HEK293T (cell line): Measurements from ENCODE around the gene RASSF3.

Experiments used
- ELF4 ChIP-seq: fragments of 450-650 bp; IDR thresholded peaks from 2 replicates; pipeline ENCODE4 v1.6.1; 2017; ENCODE audit warnings: antibody characterized with exemption
- FOXA1 ChIP-seq: fragments of 450-650 bp; IDR thresholded peaks from 2 replicates; pipeline ENCODE4 v1.6.1; 2016; ENCODE audit warnings: mild to moderate bottlenecking
- SP1 ChIP-seq: fragments of 450-650 bp; IDR thresholded peaks from 2 replicates; pipeline ENCODE4 v1.6.1; 2017
- SUZ12 ChIP-seq: fragments of 450-650 bp; IDR thresholded peaks from 2 replicates; pipeline ENCODE4 v1.6.1; 2016; ENCODE audit warnings: mild to moderate bottlenecking
- TARDBP ChIP-seq: fragments of 450-650 bp; IDR thresholded peaks from 2 replicates; pipeline ENCODE4 v1.6.1; 2016

- TF ChIP-seq SP1 (no peak), SUZ12 (no peak), TARDBP (no peak), ELF4 (no peak), FOXA1 (no peak)
Observed at GRCh38 chr12:64742416-64742815, 132.1 kb downstream of the RASSF3 start.
